Measurements from ENCODE around the gene MRPL58. TPM values are rescaled to one million over a fixed set of nuclear protein-coding genes. Genes with fewer than 3 reads are reported as not detected.

Gene MRPL58
- total and polyA plus RNA-seq, 10 of the 15 experiments (the other 5 are each of a cell fraction or from before 2014, with no cell fraction given) = 23.0 to 64.3 (median 51.9) TPM

GRCh38 chr17:75034236-75034908, 21.9 kb downstream of the MRPL58 start (continued):
- TF ChIP-seq, protein P1, sequence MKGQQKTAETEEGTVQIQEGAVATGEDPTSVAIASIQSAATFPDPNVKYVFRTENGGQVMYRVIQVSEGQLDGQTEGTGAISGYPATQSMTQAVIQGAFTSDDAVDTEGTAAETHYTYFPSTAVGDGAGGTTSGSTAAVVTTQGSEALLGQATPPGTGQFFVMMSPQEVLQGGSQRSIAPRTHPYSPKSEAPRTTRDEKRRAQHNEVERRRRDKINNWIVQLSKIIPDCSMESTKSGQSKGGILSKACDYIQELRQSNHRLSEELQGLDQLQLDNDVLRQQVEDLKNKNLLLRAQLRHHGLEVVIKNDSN (IDR thresholded peaks at IDR 0.05; ENCODE audit: borderline replicate concordance, extremely low read length, insufficient read depth, low read depth, low read length) = peak; percentile 57
- TF ChIP-seq MEF2B (IDR thresholded peaks at IDR 0.05; ENCODE audit: partially characterized antibody, poor library complexity, severe bottlenecking) (no peak), GABPA (IDR thresholded peaks at IDR 0.05; ENCODE audit: low read depth) (no peak), IRF5 (IDR thresholded peaks at IDR 0.05; ENCODE audit: borderline replicate concordance) (no peak), ASH2L (IDR thresholded peaks at IDR 0.05; ENCODE audit: borderline replicate concordance, low read depth) (no peak), SIX5 (IDR thresholded peaks at IDR 0.05; ENCODE audit: low read depth, low read length, severe bottlenecking) (no peak), CEBPZ (IDR thresholded peaks at IDR 0.05; ENCODE audit: low read depth, low read length) (no peak), MYB (IDR thresholded peaks at IDR 0.05; ENCODE audit: borderline replicate concordance, low read depth, low read length) (no peak), HDGF (IDR thresholded peaks at IDR 0.05) (no peak), CHD1 (IDR thresholded peaks at IDR 0.05; ENCODE audit: low read depth, low read length) (no peak), MEF2A (IDR thresholded peaks at IDR 0.05; ENCODE audit: insufficient read depth, low read depth, low read length) (no peak), ZNF24 (IDR thresholded peaks at IDR 0.05) (peak; percentile 98), DPF2 (IDR thresholded peaks at IDR 0.05) (peak; percentile 23; the same call in 1 of the 2 replicates), WRNIP1 (IDR thresholded peaks at IDR 0.05; ENCODE audit: borderline replicate concordance, low read depth, low read length) (no peak), NBN (IDR thresholded peaks at IDR 0.05) (0 out of 2 replicates have a peak, but pooled peaks have one; percentile 18), TBL1XR1 (IDR thresholded peaks at IDR 0.05; ENCODE audit: low read depth, low read length) (peak; percentile 75), STAT3 (IDR thresholded peaks at IDR 0.05; ENCODE audit: low read depth, low read length) (no peak), KDM1A (IDR thresholded peaks at IDR 0.05; ENCODE audit: borderline replicate concordance) (no peak), EGR1 (IDR thresholded peaks at IDR 0.05; ENCODE audit: borderline replicate concordance in 1 of 2, low read depth in 2 of 2, low read length in 2 of 2) (0 out of 3 replicates have a peak, but pooled peaks of 1 of the 2 experiments have one; percentile 7), NR2F1 (conservative IDR thresholded peaks at IDR 0.05) (peak; percentile 23), ZBED1 (IDR thresholded peaks at IDR 0.05; ENCODE audit: borderline replicate concordance) (0 out of 2 replicates have a peak, but pooled peaks have one; percentile 38)
- TF ChIP-seq, protein P2, sequence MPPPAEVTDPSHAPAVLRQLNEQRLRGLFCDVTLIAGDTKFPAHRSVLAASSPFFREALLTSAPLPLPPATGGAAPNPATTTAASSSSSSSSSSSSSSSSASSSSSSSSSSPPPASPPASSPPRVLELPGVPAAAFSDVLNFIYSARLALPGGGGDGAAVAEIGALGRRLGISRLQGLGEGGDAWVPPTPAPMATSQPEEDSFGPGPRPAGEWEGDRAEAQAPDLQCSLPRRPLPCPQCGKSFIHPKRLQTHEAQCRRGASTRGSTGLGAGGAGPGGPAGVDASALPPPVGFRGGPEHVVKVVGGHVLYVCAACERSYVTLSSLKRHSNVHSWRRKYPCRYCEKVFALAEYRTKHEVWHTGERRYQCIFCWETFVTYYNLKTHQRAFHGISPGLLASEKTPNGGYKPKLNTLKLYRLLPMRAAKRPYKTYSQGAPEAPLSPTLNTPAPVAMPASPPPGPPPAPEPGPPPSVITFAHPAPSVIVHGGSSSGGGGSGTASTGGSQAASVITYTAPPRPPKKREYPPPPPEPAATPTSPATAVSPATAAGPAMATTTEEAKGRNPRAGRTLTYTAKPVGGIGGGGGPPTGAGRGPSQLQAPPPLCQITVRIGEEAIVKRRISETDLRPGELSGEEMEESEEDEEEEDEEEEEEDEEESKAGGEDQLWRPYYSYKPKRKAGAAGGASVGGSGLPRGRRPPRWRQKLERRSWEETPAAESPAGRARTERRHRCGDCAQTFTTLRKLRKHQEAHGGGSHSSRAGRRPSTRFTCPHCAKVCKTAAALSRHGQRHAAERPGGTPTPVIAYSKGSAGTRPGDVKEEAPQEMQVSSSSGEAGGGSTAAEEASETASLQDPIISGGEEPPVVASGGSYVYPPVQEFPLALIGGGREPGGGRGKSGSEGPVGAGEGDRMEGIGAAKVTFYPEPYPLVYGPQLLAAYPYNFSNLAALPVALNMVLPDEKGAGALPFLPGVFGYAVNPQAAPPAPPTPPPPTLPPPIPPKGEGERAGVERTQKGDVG (CRISPR knock-in tag; IDR thresholded peaks at IDR 0.05) = no peak

Measured in GM12878 (cell line).